Thyroid gland (tissue), 4 donors: Measurements from ENCODE around the gene TUBAL3.

Experiments
- POLR2A ChIP-seq, 2 donors: fragments of 450-650 bp; IDR thresholded peaks; one replicate each; pipeline ENCODE4 v1.6.1; 2017; ENCODE audit warnings: antibody characterized with exemption in 2 of 2, mild to moderate bottlenecking in 2 of 2, moderate library complexity in 1 of 2
- TF ChIP-seq, protein P1 (sequence below), 6 experiments: fragments of 200-600 bp in 3 of 6; fragments of 450-650 bp in 3 of 6; sonication (generic) in 3 of 6; IDR thresholded peaks; one replicate each; pipeline ENCODE4 v1.5.1; 2016 to 2019; ENCODE audit warnings: antibody characterized with exemption in 6 of 6, mild to moderate bottlenecking in 2 of 6, inconsistent platforms in 1 of 6, moderate library complexity in 1 of 6

DNA sequence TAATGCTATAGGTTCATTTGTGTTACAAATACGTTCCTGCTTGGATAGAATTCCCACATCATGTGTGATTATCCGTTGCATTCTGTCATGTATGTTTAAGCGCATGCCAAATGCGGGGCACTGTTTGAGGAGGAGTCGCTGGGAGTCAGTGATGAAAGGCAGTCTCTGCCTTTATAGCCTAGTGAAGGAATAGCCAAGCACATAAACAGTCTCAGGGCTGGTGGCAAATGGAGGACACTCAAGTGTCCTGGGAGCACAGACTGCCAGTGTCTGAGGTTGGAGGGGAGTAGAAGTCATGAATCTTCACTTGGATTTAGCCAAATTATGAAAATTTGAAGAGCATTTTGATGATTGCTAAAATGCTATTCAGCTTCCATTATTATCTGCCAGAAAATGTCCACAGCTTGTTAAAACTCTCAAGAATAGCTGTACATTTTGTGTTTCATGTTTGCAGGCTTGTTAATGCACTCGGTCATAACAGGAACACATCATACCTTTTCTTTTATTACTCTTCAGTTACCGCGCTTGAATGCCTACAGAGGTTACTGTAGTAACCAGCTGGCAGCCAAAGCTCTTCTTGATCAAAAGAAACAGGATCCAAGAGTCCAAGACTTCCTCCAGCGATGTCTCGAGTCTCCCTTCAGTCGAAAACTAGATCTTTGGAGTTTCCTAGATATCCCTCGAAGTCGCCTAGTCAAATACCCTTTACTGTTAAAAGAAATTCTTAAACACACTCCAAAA, 49.3 kb upstream of the TUBAL3 start:
- TF ChIP-seq, protein P1, sequence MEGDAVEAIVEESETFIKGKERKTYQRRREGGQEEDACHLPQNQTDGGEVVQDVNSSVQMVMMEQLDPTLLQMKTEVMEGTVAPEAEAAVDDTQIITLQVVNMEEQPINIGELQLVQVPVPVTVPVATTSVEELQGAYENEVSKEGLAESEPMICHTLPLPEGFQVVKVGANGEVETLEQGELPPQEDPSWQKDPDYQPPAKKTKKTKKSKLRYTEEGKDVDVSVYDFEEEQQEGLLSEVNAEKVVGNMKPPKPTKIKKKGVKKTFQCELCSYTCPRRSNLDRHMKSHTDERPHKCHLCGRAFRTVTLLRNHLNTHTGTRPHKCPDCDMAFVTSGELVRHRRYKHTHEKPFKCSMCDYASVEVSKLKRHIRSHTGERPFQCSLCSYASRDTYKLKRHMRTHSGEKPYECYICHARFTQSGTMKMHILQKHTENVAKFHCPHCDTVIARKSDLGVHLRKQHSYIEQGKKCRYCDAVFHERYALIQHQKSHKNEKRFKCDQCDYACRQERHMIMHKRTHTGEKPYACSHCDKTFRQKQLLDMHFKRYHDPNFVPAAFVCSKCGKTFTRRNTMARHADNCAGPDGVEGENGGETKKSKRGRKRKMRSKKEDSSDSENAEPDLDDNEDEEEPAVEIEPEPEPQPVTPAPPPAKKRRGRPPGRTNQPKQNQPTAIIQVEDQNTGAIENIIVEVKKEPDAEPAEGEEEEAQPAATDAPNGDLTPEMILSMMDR (IDR thresholded peaks at IDR 0.05): no peak
- TF ChIP-seq POLR2A (IDR thresholded peaks at IDR 0.05): peak in 1 of 2 donors; percentile 36
